ENCODE measurements around the gene MICAL3. TPM values are rescaled to one million over a fixed set of nuclear protein-coding genes. Genes with fewer than 3 reads are reported as not detected.
"Not testable (repeated sequence)": the region's sequence is repeated elsewhere in the genome, so short reads cannot be mapped to it uniquely, and the experiment has no call there.

Gene MICAL3
- total RNA-seq, 4 donors from 2014 or later = 24.3 to 29.7 (median 28.2) TPM

DNA sequence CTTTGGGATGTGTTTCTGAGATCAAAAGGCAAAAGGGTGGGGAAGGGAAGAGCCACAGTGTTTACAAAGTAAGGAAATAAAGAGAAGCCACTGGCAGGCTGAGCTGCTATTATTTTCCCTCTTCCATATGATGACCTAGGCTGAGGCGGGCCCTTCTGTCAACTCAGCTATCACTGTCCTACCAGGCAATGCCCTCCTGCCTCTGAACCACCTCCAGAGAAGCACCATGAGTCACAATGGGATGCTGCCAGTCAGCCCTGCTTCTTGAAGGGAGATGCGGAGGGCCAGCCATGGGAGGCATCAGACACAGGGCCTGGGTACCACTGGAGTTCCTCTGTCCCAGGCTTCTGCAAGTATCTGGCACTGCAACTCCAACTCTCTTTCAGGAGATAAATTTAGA, 142.2 kb downstream of the MICAL3 start:
- 87 to 97% methylated on average over 2 of the region's 2 CpGs for WGBS, 2 donors
- no peak for DNase-seq (ENCODE audit: low spot score in 2 of 2)
- intact Hi-C loops (cut with DNase I; ENCODE audit: low total_unique reads) = no loop called here
- no peak overlapping the region for H3K4me3 ChIP-seq (ENCODE audit: low read depth, poor library complexity, severe bottlenecking)
- TF ChIP-seq POLR2A (IDR thresholded peaks at IDR 0.05) = no peak
- TF ChIP-seq, protein P1, sequence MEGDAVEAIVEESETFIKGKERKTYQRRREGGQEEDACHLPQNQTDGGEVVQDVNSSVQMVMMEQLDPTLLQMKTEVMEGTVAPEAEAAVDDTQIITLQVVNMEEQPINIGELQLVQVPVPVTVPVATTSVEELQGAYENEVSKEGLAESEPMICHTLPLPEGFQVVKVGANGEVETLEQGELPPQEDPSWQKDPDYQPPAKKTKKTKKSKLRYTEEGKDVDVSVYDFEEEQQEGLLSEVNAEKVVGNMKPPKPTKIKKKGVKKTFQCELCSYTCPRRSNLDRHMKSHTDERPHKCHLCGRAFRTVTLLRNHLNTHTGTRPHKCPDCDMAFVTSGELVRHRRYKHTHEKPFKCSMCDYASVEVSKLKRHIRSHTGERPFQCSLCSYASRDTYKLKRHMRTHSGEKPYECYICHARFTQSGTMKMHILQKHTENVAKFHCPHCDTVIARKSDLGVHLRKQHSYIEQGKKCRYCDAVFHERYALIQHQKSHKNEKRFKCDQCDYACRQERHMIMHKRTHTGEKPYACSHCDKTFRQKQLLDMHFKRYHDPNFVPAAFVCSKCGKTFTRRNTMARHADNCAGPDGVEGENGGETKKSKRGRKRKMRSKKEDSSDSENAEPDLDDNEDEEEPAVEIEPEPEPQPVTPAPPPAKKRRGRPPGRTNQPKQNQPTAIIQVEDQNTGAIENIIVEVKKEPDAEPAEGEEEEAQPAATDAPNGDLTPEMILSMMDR (IDR thresholded peaks at IDR 0.05) = no peak

DNA sequence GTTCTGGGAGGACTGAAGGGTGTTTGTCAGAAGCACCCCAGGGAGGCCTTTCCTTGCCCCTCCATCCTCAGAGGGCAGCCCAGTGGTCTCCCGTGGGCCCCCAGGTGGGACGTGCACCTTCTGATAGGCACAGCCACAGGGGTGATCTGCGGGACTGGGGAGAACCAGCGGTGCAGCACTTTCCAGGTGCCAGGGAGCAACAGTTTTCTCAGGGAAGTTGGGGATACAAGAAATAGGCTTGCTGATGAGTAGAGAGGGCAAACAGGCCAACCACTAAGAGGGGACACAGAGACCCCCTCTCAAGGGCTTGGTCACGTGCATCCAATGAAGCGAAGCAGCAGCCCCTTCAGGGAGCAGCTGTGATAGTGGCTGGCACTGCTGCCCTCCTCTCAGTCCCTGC, 143.0 kb downstream of the MICAL3 start:
- 88 to 96% methylated on average over 6 of the region's 6 CpGs for WGBS, 2 donors
- TF ChIP-seq POLR2A (IDR thresholded peaks at IDR 0.05) = no peak
- TF ChIP-seq, protein P1 (IDR thresholded peaks at IDR 0.05) = no peak
- DNase-seq (ENCODE audit: low spot score in 2 of 2) = no peak
- intact Hi-C loops (cut with DNase I; ENCODE audit: low total_unique reads) = no loop called here
- H3K4me3 ChIP-seq (ENCODE audit: low read depth, poor library complexity, severe bottlenecking) = no peak overlapping the region

DNA sequence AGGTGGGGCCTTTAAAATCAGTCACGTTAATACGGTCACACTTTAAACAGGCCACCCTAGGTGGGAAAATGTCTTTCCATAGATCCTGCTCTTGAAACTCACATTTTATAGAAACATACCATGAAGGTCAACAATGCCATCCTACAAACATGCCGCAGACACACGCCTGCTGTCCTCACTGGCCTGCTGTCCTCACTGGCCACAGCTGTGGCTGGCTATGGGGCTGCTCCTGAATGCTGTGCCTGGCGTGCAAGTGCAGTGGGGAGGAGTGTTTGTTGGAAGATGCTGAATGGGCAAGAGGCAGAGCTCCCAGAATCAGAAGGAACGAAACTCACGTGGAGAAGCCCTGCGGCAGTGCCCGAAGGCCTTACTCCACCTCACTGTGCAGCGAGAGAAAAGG, 143.9 kb downstream of the MICAL3 start:
- 92 to 93% methylated on average over 10 of the region's 10 CpGs for WGBS, 2 donors
- intact Hi-C loops (cut with DNase I; ENCODE audit: low total_unique reads) = no loop called here
- TF ChIP-seq, protein P1 (IDR thresholded peaks at IDR 0.05) = no peak
- TF ChIP-seq POLR2A (IDR thresholded peaks at IDR 0.05) = no peak
- no peak overlapping the region for H3K4me3 ChIP-seq (ENCODE audit: low read depth, poor library complexity, severe bottlenecking)
- no peak for DNase-seq (ENCODE audit: low spot score in 2 of 2)

DNA sequence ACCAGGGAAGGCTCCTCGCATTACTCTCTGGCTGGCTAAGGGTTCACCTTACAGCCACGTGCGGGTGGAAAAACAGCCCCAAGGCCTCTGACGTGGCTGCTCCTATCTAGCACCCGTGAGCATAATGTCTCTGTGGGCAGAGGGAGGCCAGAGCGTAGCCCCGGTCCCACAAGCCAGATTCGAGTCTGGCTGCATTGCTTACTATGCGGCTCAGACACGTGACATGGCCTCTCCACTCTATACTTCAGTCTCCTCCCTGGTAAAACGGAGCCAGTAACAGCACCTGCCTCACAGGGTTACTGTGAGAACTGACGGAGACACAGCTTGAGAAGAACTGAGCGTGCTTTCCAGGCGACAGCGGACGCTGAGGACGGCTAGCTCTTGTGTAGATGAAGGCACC, 144.3 kb downstream of the MICAL3 start:
- no peak overlapping the region for H3K4me3 ChIP-seq (ENCODE audit: low read depth, poor library complexity, severe bottlenecking)
- intact Hi-C loops (cut with DNase I; ENCODE audit: low total_unique reads) = no loop called here
- TF ChIP-seq POLR2A (IDR thresholded peaks at IDR 0.05) = no peak
- TF ChIP-seq, protein P1 (IDR thresholded peaks at IDR 0.05) = no peak
- no peak for DNase-seq (ENCODE audit: low spot score in 2 of 2)
- WGBS, 2 donors = 87 to 94% methylated on average over 17 of the region's 17 CpGs

DNA sequence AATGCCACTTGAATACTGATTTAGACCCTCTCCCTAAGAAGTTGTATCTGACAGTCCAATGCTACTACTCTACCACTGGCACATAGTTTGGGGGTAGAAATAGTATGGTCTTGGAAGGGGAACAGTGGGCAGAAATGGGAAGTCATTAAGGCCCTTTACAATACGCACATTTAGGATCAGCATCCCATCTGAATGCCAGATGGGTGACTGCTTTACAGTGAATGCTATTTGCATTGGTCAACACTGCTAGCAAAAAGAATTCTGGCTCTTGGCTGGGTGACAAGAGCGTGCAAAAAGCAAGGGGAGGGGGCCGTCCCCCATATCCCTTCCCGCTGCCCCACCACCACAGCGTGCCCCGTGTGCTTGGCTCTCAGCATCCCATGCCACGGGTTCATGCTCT, 145.4 kb downstream of the MICAL3 start:
- TF ChIP-seq POLR2A (IDR thresholded peaks at IDR 0.05) = no peak
- TF ChIP-seq, protein P1 (IDR thresholded peaks at IDR 0.05) = no peak
- intact Hi-C loops (cut with DNase I; ENCODE audit: low total_unique reads) = no loop called here
- DNase-seq (ENCODE audit: low spot score in 2 of 2) = no peak
- WGBS, 2 donors = 77 to 92% methylated on average over 7 of the region's 7 CpGs
- H3K4me3 ChIP-seq (ENCODE audit: low read depth, poor library complexity, severe bottlenecking) = no peak overlapping the region

DNA sequence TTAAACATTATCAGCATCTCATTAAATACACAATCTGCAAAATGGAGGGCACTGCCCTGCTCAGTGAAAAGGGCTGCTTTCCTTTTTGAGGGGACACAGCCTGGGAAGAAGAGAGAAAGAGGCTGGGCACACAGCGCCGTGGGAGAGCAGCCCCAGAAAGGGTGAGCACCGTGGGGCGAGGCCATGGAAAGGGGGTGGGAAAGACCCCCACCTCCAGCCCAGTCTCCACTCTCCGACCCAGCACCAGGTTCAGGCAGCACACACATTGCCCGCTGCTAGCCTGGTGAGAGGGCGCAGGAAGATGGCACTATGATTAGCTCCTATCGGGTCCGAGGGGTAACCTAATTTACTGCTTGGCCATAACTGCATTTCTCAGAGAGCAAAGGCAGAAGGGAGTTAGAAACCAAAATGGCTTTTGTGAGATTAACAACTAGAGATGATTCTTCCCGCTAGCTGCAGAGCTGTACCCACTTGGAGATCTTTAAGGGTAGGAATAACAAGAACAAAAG, 146.1 kb downstream of the MICAL3 start:
- WGBS, 2 donors = 94 to 98% methylated on average over 10 of the region's 10 CpGs
- TF ChIP-seq POLR2A (IDR thresholded peaks at IDR 0.05) = no peak
- intact Hi-C loops (cut with DNase I; ENCODE audit: low total_unique reads) = no loop called here
- DNase-seq (ENCODE audit: low spot score in 2 of 2) = no peak
- no peak overlapping the region for H3K4me3 ChIP-seq (ENCODE audit: low read depth, poor library complexity, severe bottlenecking)

DNA sequence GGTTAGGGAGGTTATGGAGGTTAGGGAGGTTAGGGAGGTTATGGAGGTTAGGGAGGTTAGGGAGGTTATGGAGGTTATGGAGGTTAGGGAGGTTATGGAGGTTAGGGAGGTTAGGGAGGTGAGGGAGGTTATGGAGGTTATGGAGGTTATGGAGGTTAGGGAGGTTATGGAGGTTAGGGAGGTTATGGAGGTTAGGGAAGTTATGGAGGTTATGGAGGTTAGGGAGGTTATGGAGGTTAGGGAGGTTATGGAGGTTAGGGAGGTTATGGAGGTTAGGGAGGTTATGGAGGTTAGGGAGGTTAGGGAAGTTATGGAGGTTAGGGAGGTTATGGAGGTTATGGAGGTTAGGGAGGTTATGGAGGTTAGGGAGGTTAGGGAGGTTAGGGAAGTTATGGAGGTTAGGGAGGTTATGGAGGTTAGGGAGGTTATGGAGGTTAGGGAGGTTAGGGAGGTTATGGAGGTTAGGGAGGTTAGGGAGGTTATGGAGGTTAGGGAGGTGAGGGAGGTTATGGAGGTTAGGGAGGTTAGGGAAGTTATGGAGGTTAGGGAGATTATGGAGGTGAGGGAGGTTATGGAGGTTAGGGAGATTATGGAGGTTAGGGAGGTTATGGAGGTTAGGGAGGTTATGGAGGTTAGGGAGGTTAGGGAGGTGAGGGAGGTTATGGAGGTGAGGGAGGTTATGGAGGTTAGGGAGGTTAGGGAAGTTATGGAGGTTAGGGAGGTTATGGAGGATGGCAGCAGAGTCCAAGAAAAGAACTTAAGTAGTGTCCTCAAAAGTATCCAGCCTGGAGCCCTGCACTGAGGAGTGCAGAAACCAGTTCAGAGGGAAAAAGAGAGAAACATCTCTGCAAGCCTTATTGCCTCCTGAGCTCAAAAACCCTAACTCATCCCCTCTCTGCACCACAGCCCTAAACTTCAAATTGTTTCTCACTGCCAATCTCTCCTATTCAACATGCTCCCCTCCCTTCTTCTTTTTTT, 147.2 kb downstream of the MICAL3 start:
- intact Hi-C loops (cut with DNase I; ENCODE audit: low total_unique reads); H3K4me3 ChIP-seq (ENCODE audit: low read depth, poor library complexity, severe bottlenecking); DNase-seq (ENCODE audit: low spot score in 2 of 2): not testable (repeated sequence)
